Ovary (tissue), 9 donors: ENCODE measurements around the gene GPR155. TPM values are rescaled to one million over a fixed set of nuclear protein-coding genes. Genes with fewer than 3 reads are reported as not detected.
"Not testable (repeated sequence)": the region's sequence is repeated elsewhere in the genome, so short reads cannot be mapped to it uniquely, and the experiment has no call there.

Source experiments
- DNase-seq, 5 donors: peaks; one replicate each; pipeline ENCODE4 v3.0.0-alpha.2; 2019 to 2020
- H3K27ac ChIP-seq, 2 donors: fragments of 200-600 bp; one replicate each; pipeline versions ENCODE4 v1.5.1 to v1.8.0; 2019 to 2022
- H3K27me3 ChIP-seq: fragments of 200-600 bp; one replicate; pipeline ENCODE4 v1.8.0; 2022
- H3K36me3 ChIP-seq: fragments of 200-600 bp; sonication (generic); one replicate; pipeline ENCODE4 v1.5.1; 2019
- H3K4me1 ChIP-seq: one replicate; pipeline ENCODE4 v1.8.1; 2013; ENCODE audit warnings: mild to moderate bottlenecking, moderate library complexity; ENCODE audit not compliant: insufficient read depth
- H3K4me3 ChIP-seq: fragments of 200-600 bp; sonication (generic); one replicate; pipeline ENCODE4 v1.5.1; 2017
- H3K9me3 ChIP-seq, 2 donors: fragments of 200-600 bp in 1 of 2; sonication (generic) in 1 of 2; one replicate each; pipeline versions ENCODE4 v1.5.1 to v1.8.1; 2013 to 2019; ENCODE audit warnings: mild to moderate bottlenecking in 1 of 2, moderate library complexity in 1 of 2
- EP300 ChIP-seq: sonication (generic); formaldehyde crosslinking; IDR thresholded peaks from one replicate; pipeline ENCODE4 v1.6.1; 2017; ENCODE audit warnings: antibody characterized with exemption
- POLR2A ChIP-seq: fragments of 450-650 bp; IDR thresholded peaks from one replicate; pipeline ENCODE4 v1.6.1; 2017; ENCODE audit warnings: antibody characterized with exemption, mild to moderate bottlenecking, moderate library complexity
- WGBS, 3 donors: extraction: QIAGEN DNeasy Blood & Tissue Kit in 1 of 3; methylation state at CpG; one replicate each; pipeline versions ENCODE4 v1.1.5 to v1.1.7; 2013 to 2017; 5-methylcytosine and 5-hydroxymethylcytosine counted together
- intact Hi-C, 4 donors: fragments of 100-400 bp; cut with DNase I; formaldehyde crosslinking; loops; one replicate each; pipeline versions ENCODE4 v1.11.0 to v1.15.1; 2022 to 2023
- polyA plus RNA-seq, 2 donors: library from polyadenylated mRNA; stranded (reverse); fragments of 200-250 nt in 1 of 2; fragments of 350-450 nt in 1 of 2; fragmentation: Illumina TruSeq in 1 of 2; extraction: RNeasy Lipid Tissue Mini Kit (QIAGEN cat#74804) in 1 of 2; gene quantifications; one replicate each; pipeline ENCODE4 v1.2.3, GENCODE V29; 2013 to 2014
- total RNA-seq, 7 donors: library from RNA; depleted of rRNA in 2 of 7; stranded (reverse); fragments of >200 nt in 2 of 7; fragmentation: NEBNext Ultra II Directional in 3 of 7; extraction: Animal tissue kit (Norgen Biotek cat#: 25700) in 3 of 7; gene quantifications; one replicate each; pipeline versions ENCODE4 v1.1.0 to v1.2.4, GENCODE V29; 2016 to 2023
- TF ChIP-seq, protein P1 (sequence below), 3 donors: fragments of 450-650 bp in 2 of 3; fragments of 200-600 bp in 1 of 3; IDR thresholded peaks; one replicate each; pipeline versions ENCODE4 v1.5.1 to v1.8.0; 2016 to 2022; ENCODE audit warnings: antibody characterized with exemption in 3 of 3, mild to moderate bottlenecking in 1 of 3
- donor health status: DM: no; HTN: no; CAD: no; lungs with moderate emphysema.
- donor health status: DM: no; HTN: no; CAD: no.
- donor health status: Bipolar disorder and iron deficiency.
- donor health status: DM: yes; HTN: yes; CAD: no.
- donor health status: DM: no; HTN: no; CAD: no.
- donor health status: DM: yes; HTN: yes; CAD: no.

GPR155 gene
- total and polyA plus RNA-seq, 9 donors = 1.9 to 7.2 (median 3.9) TPM

DNA sequence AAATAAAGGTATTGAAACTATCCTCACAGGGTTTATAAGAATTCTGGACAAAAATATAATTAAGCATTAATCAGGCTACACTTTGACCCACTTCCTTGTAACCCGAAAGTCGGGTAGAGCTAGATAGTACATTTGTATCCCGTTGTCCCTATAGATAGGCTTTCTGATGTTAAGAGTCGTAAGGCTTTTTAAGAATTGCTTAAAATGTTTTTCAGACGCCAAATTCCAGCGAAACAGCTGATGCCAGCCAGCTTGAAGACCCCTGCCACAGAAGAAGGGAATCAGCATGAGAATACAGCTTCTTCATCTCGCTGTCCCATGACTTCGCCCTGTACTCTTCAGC, 962 bp upstream of the GPR155 start:
- intact Hi-C loops = no loop called here

DNA sequence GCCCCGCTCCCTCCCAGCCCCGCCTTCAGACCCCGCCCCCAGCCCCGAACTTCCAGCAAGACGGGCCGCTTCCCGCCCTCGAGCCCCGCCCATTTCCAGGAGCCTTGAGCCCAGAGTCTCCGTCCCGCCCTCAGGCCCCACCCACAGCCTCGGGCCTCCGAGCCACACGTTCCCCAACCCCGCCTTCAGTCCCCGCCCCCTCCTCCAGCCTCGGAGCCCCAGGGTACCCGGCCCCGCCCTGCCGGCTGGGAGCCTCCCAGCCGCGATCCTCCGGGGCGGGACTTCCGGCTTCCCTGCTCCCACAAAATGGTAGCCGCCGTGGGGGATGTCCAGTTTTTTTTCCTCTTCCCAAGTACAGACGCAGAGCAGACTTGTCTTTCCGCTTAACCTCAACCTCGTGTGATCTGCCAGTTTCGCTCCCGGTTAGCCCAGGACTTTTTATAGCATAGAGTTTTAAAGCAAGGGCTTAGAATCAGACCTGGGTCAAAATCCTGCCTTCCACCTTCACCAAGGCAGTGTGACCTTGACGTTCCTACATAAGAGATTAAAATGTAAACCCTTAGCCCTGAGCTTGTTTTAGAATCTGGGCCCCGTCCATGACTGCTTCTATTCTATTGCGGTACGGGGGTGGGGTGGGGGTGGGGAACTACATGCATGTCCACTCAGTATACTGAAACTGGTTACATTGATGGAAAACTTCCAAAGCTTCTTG, 435 bp upstream of the GPR155 start:
- Histone ChIP-seq H3K27me3 (no peaks in the 10 kb centered on the region), H3K4me3 (peak overlapping the region; percentile 89), H3K9me3 (no peaks in the 10 kb centered on the region), H3K36me3 (no peaks in the 10 kb centered on the region), H3K27ac (peak overlapping the region; percentile 34 to 66), H3K4me1 (no peaks in the 10 kb centered on the region)
- TF ChIP-seq, protein P1, sequence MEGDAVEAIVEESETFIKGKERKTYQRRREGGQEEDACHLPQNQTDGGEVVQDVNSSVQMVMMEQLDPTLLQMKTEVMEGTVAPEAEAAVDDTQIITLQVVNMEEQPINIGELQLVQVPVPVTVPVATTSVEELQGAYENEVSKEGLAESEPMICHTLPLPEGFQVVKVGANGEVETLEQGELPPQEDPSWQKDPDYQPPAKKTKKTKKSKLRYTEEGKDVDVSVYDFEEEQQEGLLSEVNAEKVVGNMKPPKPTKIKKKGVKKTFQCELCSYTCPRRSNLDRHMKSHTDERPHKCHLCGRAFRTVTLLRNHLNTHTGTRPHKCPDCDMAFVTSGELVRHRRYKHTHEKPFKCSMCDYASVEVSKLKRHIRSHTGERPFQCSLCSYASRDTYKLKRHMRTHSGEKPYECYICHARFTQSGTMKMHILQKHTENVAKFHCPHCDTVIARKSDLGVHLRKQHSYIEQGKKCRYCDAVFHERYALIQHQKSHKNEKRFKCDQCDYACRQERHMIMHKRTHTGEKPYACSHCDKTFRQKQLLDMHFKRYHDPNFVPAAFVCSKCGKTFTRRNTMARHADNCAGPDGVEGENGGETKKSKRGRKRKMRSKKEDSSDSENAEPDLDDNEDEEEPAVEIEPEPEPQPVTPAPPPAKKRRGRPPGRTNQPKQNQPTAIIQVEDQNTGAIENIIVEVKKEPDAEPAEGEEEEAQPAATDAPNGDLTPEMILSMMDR (IDR thresholded peaks at IDR 0.05) = no peak
- TF ChIP-seq POLR2A = peak; percentile 39
- intact Hi-C loops = no loop called here
- peak; percentile 99 to 100 (median 100) for DNase-seq
- WGBS, 3 donors = 0 to 1% (median 1%) methylated on average over 26 to 36 of the region's 36 CpGs

More for the DNA sequence above, 962 bp upstream of the GPR155 start:
- Histone ChIP-seq H3K27me3 (no peaks in the 10 kb centered on the region), H3K9me3 (no peaks in the 10 kb centered on the region), H3K27ac (no peak overlapping the region), H3K36me3 (no peaks in the 10 kb centered on the region), H3K4me3 (peak overlapping the region; percentile 89), H3K4me1 (no peaks in the 10 kb centered on the region)
- no peak for DNase-seq
- WGBS, 3 donors = 93 to 97% (median 95%) methylated on average over 8 of the region's 8 CpGs
- no peak for TF ChIP-seq POLR2A
- TF ChIP-seq EP300 = no peak
- TF ChIP-seq, protein P1 (IDR thresholded peaks at IDR 0.05) = no peak

DNA sequence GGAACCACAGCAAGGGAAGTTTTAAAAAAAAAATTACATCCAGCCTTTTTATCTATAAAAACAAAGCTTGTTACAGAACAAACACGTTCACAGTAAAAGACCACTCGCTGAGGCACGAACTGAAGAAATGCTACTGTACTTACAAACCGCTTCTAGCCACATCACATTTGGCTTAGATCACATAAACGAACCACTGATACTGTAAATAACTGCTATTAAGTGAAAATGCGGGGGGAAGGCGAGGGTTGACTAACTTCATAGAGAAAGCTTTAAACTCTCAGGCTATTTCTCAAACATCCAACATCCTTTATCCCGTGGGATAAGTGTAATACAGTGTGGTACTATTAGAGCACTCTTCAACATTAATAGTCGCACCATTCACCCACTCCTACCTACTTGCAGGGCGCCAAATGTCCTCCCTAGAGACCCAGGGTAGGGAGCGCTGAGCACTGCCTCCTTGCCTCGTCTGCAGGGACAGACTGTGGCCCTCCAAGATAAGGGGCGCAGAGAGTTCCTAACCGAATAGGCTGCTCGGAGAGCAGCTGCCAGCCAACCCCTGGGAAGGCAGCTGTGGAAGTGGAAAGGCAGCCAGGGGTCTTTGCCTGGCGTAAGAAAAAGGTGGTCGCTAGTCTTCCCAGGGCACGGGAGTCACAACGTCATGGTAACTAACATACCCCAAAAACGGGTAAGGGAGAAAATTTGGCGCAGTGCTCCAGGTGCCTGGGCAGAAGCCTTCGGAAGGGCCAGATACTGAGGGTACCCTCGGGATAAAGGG, 854 bp downstream of the GPR155 start:
- Histone ChIP-seq H3K27ac (peak overlapping the region in 1 of 2 donors; percentile 60), H3K9me3 (no peaks in the 10 kb centered on the region), H3K4me3 (peak overlapping the region; percentile 89), H3K36me3 (no peaks in the 10 kb centered on the region), H3K4me1 (no peaks in the 10 kb centered on the region), H3K27me3 (no peaks in the 10 kb centered on the region)
- 1 to 2% (median 2%) methylated on average over 23 of the region's 23 CpGs for whole genome bisulfite sequencing, 3 donors
- intact Hi-C loops = no loop called here
- TF ChIP-seq, protein P1 (IDR thresholded peaks at IDR 0.05) = no peak
- TF ChIP-seq POLR2A = no peak
- TF ChIP-seq EP300 = no peak
- DNase-seq = peak in 4 of 5 donors; percentile 28 to 48 (median 42)

DNA sequence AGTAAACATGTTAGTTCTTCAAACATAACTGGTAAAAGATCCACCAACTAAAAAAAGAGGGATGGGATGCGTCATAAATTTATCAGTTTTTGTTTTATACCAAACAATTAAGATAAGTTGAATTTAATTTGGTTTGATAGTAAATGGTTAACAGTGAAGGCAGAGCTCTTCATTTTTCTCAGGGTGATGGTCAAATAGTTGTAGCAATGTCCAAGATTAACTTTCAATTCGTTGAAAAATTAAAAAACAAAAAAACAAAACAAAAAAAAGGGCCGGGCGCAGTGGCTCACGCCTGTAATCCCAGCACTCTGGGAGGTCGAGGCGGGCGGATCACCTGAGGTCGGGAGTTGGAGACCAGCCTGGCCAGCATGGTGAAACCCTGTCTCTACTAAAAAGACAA, 1.8 kb downstream of the GPR155 start:
- intact Hi-C loops, H3K27ac ChIP-seq, H3K9me3 ChIP-seq, H3K4me1 ChIP-seq, H3K36me3 ChIP-seq, H3K4me3 ChIP-seq, H3K27me3 ChIP-seq, DNase-seq: not testable (repeated sequence)
- 19 to 55% (median 42%) methylated on average over 9 of the region's 9 CpGs for WGBS, 3 donors

DNA sequence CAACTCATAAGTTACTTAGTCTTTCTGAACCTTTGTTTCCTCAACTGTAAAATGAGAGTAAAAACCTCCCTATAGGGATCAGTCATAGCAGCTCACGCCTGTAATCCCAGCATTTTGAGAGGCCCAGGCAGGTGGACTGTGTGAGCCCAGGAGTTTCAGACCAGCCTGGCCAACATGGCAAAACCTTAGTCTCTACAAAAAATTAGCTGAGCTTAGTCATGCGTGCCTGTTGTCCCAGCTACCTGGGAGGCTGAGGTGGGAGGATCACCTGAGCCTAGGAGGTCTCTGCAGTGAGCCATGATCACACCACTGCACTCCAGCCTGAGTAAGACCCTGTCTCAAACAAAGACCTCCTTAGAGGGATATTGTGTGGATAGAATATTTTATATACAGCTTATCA, 2.3 kb downstream of the GPR155 start:
- Histone ChIP-seq H3K27ac (no peak overlapping the region), H3K4me3 (no peak overlapping the region)

More for the DNA sequence above, 2.3 kb downstream of the GPR155 start:
- no peak for TF ChIP-seq POLR2A
- TF ChIP-seq EP300 = no peak
- TF ChIP-seq, protein P1 (IDR thresholded peaks at IDR 0.05) = no peak
- no peaks in the 10 kb centered on the region for H3K27me3 ChIP-seq
- no peak for DNase-seq
- no peaks in the 10 kb centered on the region for H3K4me1 ChIP-seq
- no peaks in the 10 kb centered on the region for H3K36me3 ChIP-seq
- intact Hi-C loops = no loop called here
- H3K9me3 ChIP-seq = no peaks in the 10 kb centered on the region
- 91 to 95% (median 94%) methylated on average over 2 of the region's 2 CpGs for WGBS, 3 donors
